Endothelial cell (in vitro differentiated cells): ENCODE results near the gene GRIP2. TPM values are rescaled to one million over a fixed set of nuclear protein-coding genes. Genes with fewer than 3 reads are reported as not detected.

Source experiments
- DNase-seq: peaks from one replicate; pipeline ENCODE4 v3.0.0; 2021; ENCODE audit warnings: low spot score
- H3K27ac Mint-ChIP-seq: one replicate; pipeline ENCODE4 v1.8.0; 2021; ENCODE audit warnings: mixed read lengths, inconsistent platforms; ENCODE audit not compliant: unreplicated experiment
- H3K27me3 Mint-ChIP-seq: one replicate; pipeline ENCODE4 v1.8.0; 2021; ENCODE audit warnings: mild to moderate bottlenecking, moderate library complexity, mixed read lengths, inconsistent platforms; ENCODE audit not compliant: unreplicated experiment
- H3K36me3 Mint-ChIP-seq: one replicate; pipeline ENCODE4 v1.8.0; 2021; ENCODE audit warnings: mild to moderate bottlenecking, low read depth, mixed read lengths, inconsistent platforms; ENCODE audit not compliant: unreplicated experiment
- H3K4me1 Mint-ChIP-seq: one replicate; pipeline ENCODE4 v1.8.0; 2021; ENCODE audit warnings: mild to moderate bottlenecking, mixed read lengths, inconsistent platforms; ENCODE audit not compliant: unreplicated experiment
- H3K4me3 Mint-ChIP-seq: one replicate; pipeline ENCODE4 v1.8.0; 2021; ENCODE audit warnings: mild to moderate bottlenecking, mixed read lengths, inconsistent platforms; ENCODE audit not compliant: unreplicated experiment
- H3K9me3 Mint-ChIP-seq: one replicate; pipeline ENCODE4 v1.8.0; 2021; ENCODE audit warnings: mixed read lengths, inconsistent platforms; ENCODE audit not compliant: unreplicated experiment
- total RNA-seq: library from RNA; stranded (reverse); fragmentation: NEBNext Ultra II Directional; extraction: Animal tissue kit (Norgen Biotek cat#: 25700); gene quantifications from one replicate; pipeline ENCODE4 v1.2.1, GENCODE V29; 2021; ENCODE audit not compliant: unreplicated experiment
- TF ChIP-seq, protein P1 (sequence below): fragments of 200-600 bp; sonication (generic); IDR thresholded peaks from one replicate; pipeline ENCODE4 v1.5.0; 2021; ENCODE audit warnings: antibody characterized with exemption; ENCODE audit not compliant: unreplicated experiment

Gene GRIP2
- total RNA-seq, 1 donor from 2014 or later = 6.6 TPM

DNA sequence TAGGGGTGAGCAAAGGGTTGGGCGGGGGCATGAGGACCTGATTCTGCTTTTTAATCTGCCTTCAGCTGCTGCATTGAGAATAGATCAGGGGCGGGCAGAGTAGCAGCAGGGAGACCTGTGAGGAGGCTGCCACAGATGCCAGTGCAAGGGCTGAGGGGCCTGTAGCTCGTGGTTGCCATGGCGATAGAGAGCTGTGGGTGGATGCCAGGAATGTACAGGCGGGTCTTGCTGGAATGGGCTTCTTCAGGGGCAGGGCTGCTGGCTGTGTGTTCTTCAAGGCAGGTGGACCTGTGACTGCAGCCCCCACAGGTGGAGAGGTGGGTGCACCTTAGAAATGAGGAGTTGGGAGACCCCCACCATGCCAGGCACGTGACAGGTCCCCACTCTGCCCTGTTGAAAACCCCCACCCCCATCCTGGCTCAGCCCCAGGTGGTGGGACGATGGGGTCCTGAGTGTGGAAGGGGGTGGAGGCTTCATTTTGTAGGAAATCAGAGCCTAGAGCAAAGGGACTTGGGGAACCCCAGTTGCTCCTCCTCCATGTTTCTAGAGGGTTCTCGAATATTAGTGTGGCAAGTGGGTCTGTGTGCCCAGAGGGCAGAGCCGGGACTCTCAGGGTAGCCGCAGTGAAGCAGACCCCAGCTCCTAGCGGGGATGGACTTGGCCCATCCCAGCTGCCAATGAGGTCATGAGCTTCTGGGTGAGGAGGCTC is 99.5 kb downstream of the GRIP2 start:
- peaks cover 10% of the 10 kb centered on the region for H3K36me3 Mint-ChIP-seq
- peak overlapping the region; percentile 91 for H3K27ac Mint-ChIP-seq
- DNase-seq = peak; percentile 62
- H3K9me3 Mint-ChIP-seq = no peaks in the 10 kb centered on the region
- H3K4me3 Mint-ChIP-seq = no peak overlapping the region
- TF ChIP-seq, protein P1, sequence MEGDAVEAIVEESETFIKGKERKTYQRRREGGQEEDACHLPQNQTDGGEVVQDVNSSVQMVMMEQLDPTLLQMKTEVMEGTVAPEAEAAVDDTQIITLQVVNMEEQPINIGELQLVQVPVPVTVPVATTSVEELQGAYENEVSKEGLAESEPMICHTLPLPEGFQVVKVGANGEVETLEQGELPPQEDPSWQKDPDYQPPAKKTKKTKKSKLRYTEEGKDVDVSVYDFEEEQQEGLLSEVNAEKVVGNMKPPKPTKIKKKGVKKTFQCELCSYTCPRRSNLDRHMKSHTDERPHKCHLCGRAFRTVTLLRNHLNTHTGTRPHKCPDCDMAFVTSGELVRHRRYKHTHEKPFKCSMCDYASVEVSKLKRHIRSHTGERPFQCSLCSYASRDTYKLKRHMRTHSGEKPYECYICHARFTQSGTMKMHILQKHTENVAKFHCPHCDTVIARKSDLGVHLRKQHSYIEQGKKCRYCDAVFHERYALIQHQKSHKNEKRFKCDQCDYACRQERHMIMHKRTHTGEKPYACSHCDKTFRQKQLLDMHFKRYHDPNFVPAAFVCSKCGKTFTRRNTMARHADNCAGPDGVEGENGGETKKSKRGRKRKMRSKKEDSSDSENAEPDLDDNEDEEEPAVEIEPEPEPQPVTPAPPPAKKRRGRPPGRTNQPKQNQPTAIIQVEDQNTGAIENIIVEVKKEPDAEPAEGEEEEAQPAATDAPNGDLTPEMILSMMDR = no peak
- peaks cover 41% of the 10 kb centered on the region for H3K4me1 Mint-ChIP-seq
- H3K27me3 Mint-ChIP-seq = peaks cover 13% of the 10 kb centered on the region

DNA sequence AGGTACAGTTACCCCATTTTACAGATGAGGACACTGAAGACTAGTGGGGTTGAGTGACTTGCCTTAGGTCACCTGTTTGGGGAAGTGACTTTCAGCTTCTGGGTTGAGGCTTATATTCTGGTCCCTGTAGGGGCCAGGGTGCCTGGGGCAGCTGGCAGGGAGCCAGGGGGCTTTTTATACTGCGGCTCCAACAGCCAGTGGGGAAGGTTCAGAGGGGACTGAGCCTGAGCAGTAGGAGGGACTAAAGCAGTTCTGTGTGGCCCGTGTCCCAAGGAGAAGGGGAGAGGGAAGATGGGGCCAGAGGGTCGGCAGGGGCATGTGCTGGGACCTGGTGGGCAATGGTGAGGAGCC is 100.0 kb downstream of the GRIP2 start:
- Mint-ChIP-seq H3K27me3 (peaks cover 13% of the 10 kb centered on the region), H3K4me1 (peaks cover 46% of the 10 kb centered on the region), H3K4me3 (no peak overlapping the region), H3K9me3 (no peaks in the 10 kb centered on the region), H3K36me3 (peaks cover 6% of the 10 kb centered on the region), H3K27ac (peak overlapping the region; percentile 82)
- DNase-seq = no peak
- TF ChIP-seq, protein P1 = no peak

DNA sequence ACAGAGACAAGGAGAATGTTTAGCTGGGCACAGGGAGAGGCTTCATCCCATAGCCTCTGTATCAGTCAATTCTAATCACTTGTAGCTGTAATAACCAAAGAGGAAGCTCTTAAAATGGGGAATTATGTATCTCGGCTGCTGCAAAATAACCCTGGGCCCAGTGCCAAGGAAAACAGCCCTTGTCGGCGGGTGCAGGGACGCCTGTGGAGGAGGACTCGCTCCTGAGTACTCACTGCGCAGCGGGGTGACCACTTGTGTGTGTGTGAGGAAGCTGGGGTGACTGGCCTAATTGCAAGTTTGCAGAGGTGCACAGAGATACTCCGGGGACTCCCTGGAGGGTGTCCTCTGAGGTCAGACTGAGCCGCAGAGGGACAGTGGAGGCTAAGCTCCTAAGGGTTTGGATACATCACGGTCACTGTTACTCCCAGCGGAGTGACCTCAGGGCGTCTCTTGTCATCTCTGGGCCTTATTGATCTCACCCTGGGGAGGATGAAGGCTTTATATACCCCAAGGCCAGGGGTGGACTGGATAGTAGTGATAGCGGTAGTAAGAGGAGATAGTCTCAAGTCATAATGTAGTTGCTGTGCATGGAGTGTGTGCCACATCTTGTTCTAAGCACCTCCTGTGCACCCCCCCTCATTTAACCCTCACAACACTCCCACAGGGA is 100.5 kb downstream of the GRIP2 start:
- no peak for DNase-seq
- no peaks in the 10 kb centered on the region for H3K9me3 Mint-ChIP-seq
- H3K27me3 Mint-ChIP-seq = peaks cover 13% of the 10 kb centered on the region
- peak overlapping the region; percentile 82 for H3K27ac Mint-ChIP-seq
- H3K36me3 Mint-ChIP-seq = peaks cover 6% of the 10 kb centered on the region
- H3K4me1 Mint-ChIP-seq = peaks cover 51% of the 10 kb centered on the region
- TF ChIP-seq, protein P1 = no peak
- peak overlapping the region; percentile 19 for H3K4me3 Mint-ChIP-seq

Other genes with a start within 250 kb of the GRIP2 start
- gene SLC6A6, start 137.7 kb downstream of the GRIP2 start, total RNA-seq = 46.3 TPM
- 22.9 TPM for gene CCDC174, start 111.4 kb upstream of the GRIP2 start, total RNA-seq
- 0.13 TPM for gene C3orf20, start 134.8 kb upstream of the GRIP2 start, total RNA-seq